PC-9 (cell line): ENCODE data around the gene TIAM2. TPM values are rescaled to one million over a fixed set of nuclear protein-coding genes. Genes with fewer than 3 reads are reported as not detected.

Source experiments
- BruUV-seq: library from RNA; stranded (reverse); fragments of 400-500 nt; replicated peaks from 2 replicates; lab custom pipeline; 2021; lab: Mats Ljungman, UMichigan
- CTCF ChIA-PET: fragments of 300-600 bp; sonication (Branson Sonifier 250); formaldehyde crosslinking; loops from one replicate; lab custom pipeline; 2022; ENCODE audit warnings: antibody characterized with exemption; lab: Charles Lee
- POLR2A ChIA-PET: fragments of 300-600 bp; sonication (Branson Sonifier 250); formaldehyde crosslinking; loops from one replicate; lab custom pipeline; 2022; ENCODE audit warnings: antibody characterized with exemption; ENCODE audit not compliant: unreplicated experiment; lab: Charles Lee
- DNase-seq, 2 experiments: peaks; one replicate each; pipeline versions ENCODE4 v3.0.0 to v3.0.0-alpha.2; 2015 to 2022; ENCODE audit warnings: mixed read lengths in 1 of 2
- H2AFZ ChIP-seq: fragments of 200-600 bp; sonication (generic); 2 replicates; pipeline ENCODE4 v1.8.1; 2017; ENCODE audit warnings: antibody characterized with exemption
- H3F3A ChIP-seq: fragments of 200-600 bp; sonication (generic); 2 replicates; pipeline ENCODE4 v1.8.1; 2017; ENCODE audit warnings: antibody characterized with exemption, mild to moderate bottlenecking, low read depth; ENCODE audit not compliant: insufficient read depth
- H3K27ac ChIP-seq: fragments of 200-600 bp; sonication (generic); 2 replicates; pipeline ENCODE4 v1.6.1; 2016; ENCODE audit warnings: mixed run types
- H3K27me3 ChIP-seq: fragments of 200-600 bp; sonication (generic); 2 replicates; pipeline ENCODE4 v1.6.1; 2016; ENCODE audit warnings: low read depth, mixed run types; ENCODE audit not compliant: insufficient read depth
- H3K36me3 ChIP-seq: fragments of 200-600 bp; sonication (generic); 2 replicates; pipeline ENCODE4 v1.6.1; 2016; ENCODE audit warnings: low read depth, mixed run types
- H3K4me1 ChIP-seq: fragments of 200-600 bp; sonication (generic); replicated peaks from 2 replicates; pipeline ENCODE4 v1.6.1; 2016; ENCODE audit warnings: mixed run types; ENCODE audit not compliant: insufficient read depth
- H3K4me2 ChIP-seq: fragments of 200-600 bp; sonication (generic); 2 replicates; pipeline ENCODE4 v1.6.1; 2017; ENCODE audit warnings: mixed run types
- H3K4me3 ChIP-seq: fragments of 200-600 bp; sonication (generic); 2 replicates; pipeline ENCODE4 v1.6.1; 2016; ENCODE audit warnings: mixed run types
- H3K79me2 ChIP-seq: fragments of 200-600 bp; sonication (generic); 2 replicates; pipeline ENCODE4 v1.6.1; 2017; ENCODE audit warnings: low read depth, mixed run types
- H3K9me2 ChIP-seq: fragments of 200-600 bp; sonication (generic); 2 replicates; pipeline ENCODE4 v1.8.1; 2017; ENCODE audit warnings: mild to moderate bottlenecking; ENCODE audit not compliant: insufficient read depth
- H3K9me3 ChIP-seq: fragments of 200-600 bp; sonication (generic); 2 replicates; pipeline ENCODE4 v1.8.1; 2016; ENCODE audit warnings: low read depth; ENCODE audit not compliant: insufficient read depth
- H4K20me1 ChIP-seq: fragments of 200-600 bp; sonication (generic); 2 replicates; pipeline ENCODE4 v1.8.1; 2017; ENCODE audit not compliant: insufficient read depth
- EZH2 ChIP-seq: fragments of 200-600 bp; sonication (generic); IDR thresholded peaks from 2 replicates; pipeline ENCODE4 v1.8.0; 2017; ENCODE audit warnings: antibody characterized with exemption, low read depth
- intact Hi-C: fragments of 100-400 bp; cut with micrococcal nuclease; formaldehyde crosslinking; loops from one replicate; pipeline ENCODE4 v1.10.0; 2022; ENCODE audit not compliant: unreplicated experiment
- total RNA-seq: library from RNA; stranded (reverse); gene quantifications from 2 replicates; pipeline ENCODE4 v1.2.3, GENCODE V29; 2021
- TF ChIP-seq, protein P1 (sequence below): fragments of 200-600 bp; sonication (generic); conservative IDR thresholded peaks from 2 replicates; pipeline ENCODE4 v1.6.1; 2017; ENCODE audit warnings: mixed run types, antibody characterized with exemption, mild to moderate bottlenecking, moderate library complexity

The TIAM2 gene
- total RNA-seq, 1 experiment from 2014 or later: 11.4 TPM

GRCh38 chr6:155163601-155164000 is 168.5 kb downstream of the TIAM2 start:
- Histone ChIP-seq H3K36me3 (no peaks in the 10 kb centered on the region), H3K27ac (peak overlapping the region; percentile 70; the same call in 1 of the 2 replicates), H2AFZ (no peak overlapping the region), H3F3A (peaks cover 17% of the 10 kb centered on the region), H3K4me2 (no peak overlapping the region), H3K4me1 (peaks cover 29% of the 10 kb centered on the region), H3K9me3 (peaks cover 11% of the 10 kb centered on the region; the same call in 1 of the 2 replicates), H3K27me3 (no peaks in the 10 kb centered on the region), H4K20me1 (no peaks in the 10 kb centered on the region), H3K9me2 (no peaks in the 10 kb centered on the region), H3K79me2 (no peaks in the 10 kb centered on the region), H3K4me3 (no peak overlapping the region)
- no peak for DNase-seq
- CTCF ChIA-PET: interaction anchor here (0.6 kb wide), 2 partner anchors 87 to 296 kb away, joined by 3 read pairs; no protein-coding TSS in a partner anchor
- POLR2A ChIA-PET: interaction anchor here (1.0 kb wide), 1 partner anchor 10 kb away, joined by 7 read pairs; no protein-coding TSS in a partner anchor
- intact Hi-C loops: no loop called here
- no TSS peak for BruUV-seq
- no peak for TF ChIP-seq EZH2
- TF ChIP-seq, protein P1, sequence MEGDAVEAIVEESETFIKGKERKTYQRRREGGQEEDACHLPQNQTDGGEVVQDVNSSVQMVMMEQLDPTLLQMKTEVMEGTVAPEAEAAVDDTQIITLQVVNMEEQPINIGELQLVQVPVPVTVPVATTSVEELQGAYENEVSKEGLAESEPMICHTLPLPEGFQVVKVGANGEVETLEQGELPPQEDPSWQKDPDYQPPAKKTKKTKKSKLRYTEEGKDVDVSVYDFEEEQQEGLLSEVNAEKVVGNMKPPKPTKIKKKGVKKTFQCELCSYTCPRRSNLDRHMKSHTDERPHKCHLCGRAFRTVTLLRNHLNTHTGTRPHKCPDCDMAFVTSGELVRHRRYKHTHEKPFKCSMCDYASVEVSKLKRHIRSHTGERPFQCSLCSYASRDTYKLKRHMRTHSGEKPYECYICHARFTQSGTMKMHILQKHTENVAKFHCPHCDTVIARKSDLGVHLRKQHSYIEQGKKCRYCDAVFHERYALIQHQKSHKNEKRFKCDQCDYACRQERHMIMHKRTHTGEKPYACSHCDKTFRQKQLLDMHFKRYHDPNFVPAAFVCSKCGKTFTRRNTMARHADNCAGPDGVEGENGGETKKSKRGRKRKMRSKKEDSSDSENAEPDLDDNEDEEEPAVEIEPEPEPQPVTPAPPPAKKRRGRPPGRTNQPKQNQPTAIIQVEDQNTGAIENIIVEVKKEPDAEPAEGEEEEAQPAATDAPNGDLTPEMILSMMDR: no peak

DNA sequence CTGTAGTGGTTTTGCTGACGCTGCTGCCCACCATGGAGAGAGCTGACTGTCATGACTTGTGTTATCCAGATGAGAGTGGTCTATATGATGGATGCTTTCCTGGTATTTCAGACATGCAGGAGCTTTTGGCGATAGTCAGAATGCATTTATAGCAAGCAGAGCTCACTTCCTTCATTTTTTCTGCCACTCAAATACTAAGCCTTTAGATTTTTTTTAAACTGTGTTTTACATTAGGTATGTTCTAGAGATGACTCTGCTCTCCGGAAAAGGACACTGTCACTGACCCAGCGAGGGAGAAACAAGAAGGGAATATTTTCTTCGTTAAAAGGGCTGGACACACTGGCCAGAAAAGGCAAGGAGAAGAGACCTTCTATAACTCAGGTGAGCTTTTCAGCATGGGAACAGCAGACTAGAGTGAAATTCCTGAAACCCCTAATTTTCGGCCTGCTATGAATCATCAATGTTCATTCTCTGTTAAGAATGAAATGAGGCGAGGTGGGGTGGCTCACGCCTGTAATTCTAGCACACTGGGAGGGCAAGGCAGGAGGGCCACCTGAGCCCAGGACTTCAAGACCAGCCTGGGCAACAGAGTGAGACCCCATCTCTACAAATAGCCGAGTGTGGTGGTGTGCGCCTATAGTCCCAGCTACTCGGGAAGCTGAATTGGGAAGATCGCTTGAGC is 170.1 kb downstream of the TIAM2 start:
- no TSS peak for BruUV-seq
- CTCF ChIA-PET: no interaction called here

DNA sequence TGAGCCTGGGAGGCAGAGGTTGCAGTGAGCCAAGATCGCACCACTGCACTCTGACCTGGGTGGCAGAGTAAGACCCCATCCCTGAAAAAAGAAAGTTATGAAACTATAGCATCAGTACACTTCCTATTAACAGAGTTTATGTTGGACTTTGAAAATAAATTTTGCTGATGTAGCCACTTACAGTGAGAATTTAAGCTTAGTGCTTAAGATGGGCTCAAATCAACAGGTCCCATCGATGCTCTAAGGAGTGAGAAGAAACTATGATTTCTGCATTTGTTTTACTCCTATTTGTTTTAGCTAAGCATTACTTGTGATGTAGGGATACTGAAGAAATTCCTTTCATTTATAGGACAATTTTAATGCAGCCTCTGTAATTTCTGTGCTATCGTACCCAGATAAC is 175.4 kb downstream of the TIAM2 start:
- TF ChIP-seq, protein P1: no peak
- no peak for TF ChIP-seq EZH2

More for the DNA sequence above, 170.1 kb downstream of the TIAM2 start:
- Histone ChIP-seq H3K27ac (no peak overlapping the region), H3K9me3 (peaks cover 9% of the 10 kb centered on the region; the same call in 1 of the 2 replicates), H3K4me3 (no peak overlapping the region), H2AFZ (no peak overlapping the region), H3K36me3 (no peaks in the 10 kb centered on the region), H3K4me2 (no peak overlapping the region), H3K4me1 (peaks cover 20% of the 10 kb centered on the region), H3K27me3 (no peaks in the 10 kb centered on the region), H3F3A (peaks cover 18% of the 10 kb centered on the region), H3K9me2 (no peaks in the 10 kb centered on the region), H3K79me2 (no peaks in the 10 kb centered on the region), H4K20me1 (no peaks in the 10 kb centered on the region)
- TF ChIP-seq EZH2: no peak
- TF ChIP-seq, protein P1: no peak
- POLR2A ChIA-PET: interaction anchor here (0.6 kb wide), 1 partner anchor 83 kb away, joined by 3 read pairs; no protein-coding TSS in a partner anchor
- intact Hi-C loops: no loop called here
- no peak for DNase-seq

More for the DNA sequence above, 175.4 kb downstream of the TIAM2 start:
- Histone ChIP-seq H3F3A (peaks cover 19% of the 10 kb centered on the region; the same call in 1 of the 2 replicates), H2AFZ (no peak overlapping the region), H3K79me2 (no peaks in the 10 kb centered on the region), H3K36me3 (no peaks in the 10 kb centered on the region), H3K9me2 (no peaks in the 10 kb centered on the region), H3K4me1 (peaks cover 16% of the 10 kb centered on the region), H3K4me3 (no peak overlapping the region), H3K9me3 (no peaks in the 10 kb centered on the region), H3K27me3 (no peaks in the 10 kb centered on the region), H4K20me1 (no peaks in the 10 kb centered on the region), H3K4me2 (peak overlapping the region; percentile 33), H3K27ac (no peak overlapping the region)
- POLR2A ChIA-PET: interaction anchor here (1.0 kb wide), 1 partner anchor 17 kb away, joined by 3 read pairs; no protein-coding TSS in a partner anchor
- CTCF ChIA-PET: no interaction called here
- no TSS peak for BruUV-seq
- no peak for DNase-seq
- intact Hi-C loops: loop anchor here (5.0 to 10.0 kb wide), 2 partner anchors 83 to 1016 kb away; no protein-coding TSS in a partner anchor
